Measurements from ENCODE around the gene HLA-DQB2.

DNA sequence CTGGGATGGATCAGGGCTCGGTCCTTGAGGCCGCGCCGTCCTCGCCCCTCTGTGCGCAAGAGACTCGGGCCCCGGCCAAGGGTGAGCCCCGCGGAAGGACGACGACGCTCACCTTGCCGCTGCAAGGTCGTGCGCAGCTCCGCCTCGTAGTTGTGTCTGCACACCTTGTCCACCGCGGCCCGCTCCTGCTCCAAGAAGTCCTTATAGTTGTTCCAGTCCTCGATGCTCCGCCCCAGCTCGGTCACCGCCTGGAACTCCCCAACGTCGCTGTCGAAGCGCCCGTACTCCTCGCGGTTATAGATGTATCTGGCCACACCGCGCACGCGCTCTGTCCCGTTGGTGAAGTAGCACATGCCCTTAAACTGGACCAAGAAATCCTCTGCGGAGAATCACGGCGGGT, 1.8 kb downstream of the HLA-DQB2 start:
- no peak for TF ChIP-seq CTCF (IDR thresholded peaks at IDR 0.05; ENCODE audit: insufficient read depth, low read length, poor library complexity, severe bottlenecking)
- no peak for TF ChIP-seq EZH2phosphoT487 (conservative IDR thresholded peaks at IDR 0.05; ENCODE audit: low read length)
